HepG2 (cell line): ENCODE data around the gene SNAI1.
"Not testable (repeated sequence)": the region's sequence is repeated elsewhere in the genome, so short reads cannot be mapped to it uniquely, and the experiment has no call there.

Experiments used
- ATF2 ChIP-seq: sonication (generic); formaldehyde crosslinking; IDR thresholded peaks from 2 replicates; pipeline ENCODE4 v1.4.0; 2020; ENCODE audit warnings: missing genetic modification reagents
- BHLHE40 ChIP-seq: IDR thresholded peaks from 2 replicates; pipeline ENCODE4 v1.6.1; 2011; ENCODE audit warnings: low read length, improper control_type of control experiment
- CHCHD3 ChIP-seq: sonication (generic); formaldehyde crosslinking; IDR thresholded peaks from 2 replicates; pipeline ENCODE4 v1.8.0; 2022; ENCODE audit warnings: mild to moderate bottlenecking, missing genetic modification reagents, moderate library complexity
- EP300 ChIP-seq, 3 experiments: sonication (generic) in 1 of 3; formaldehyde crosslinking in 1 of 3; IDR thresholded peaks; 2 replicates each; pipeline versions ENCODE4 v1.5.1 to v1.6.1; 2011 to 2020; ENCODE audit warnings: low read depth in 2 of 3, low read length in 2 of 3, borderline replicate concordance in 1 of 3, improper control_type of control experiment in 1 of 3, mild to moderate bottlenecking in 1 of 3, missing genetic modification reagents in 1 of 3, moderate library complexity in 1 of 3
- NR1H2 ChIP-seq: sonication (generic); formaldehyde crosslinking; IDR thresholded peaks from 2 replicates; pipeline ENCODE4 v1.8.1; 2022; ENCODE audit warnings: low read depth, missing genetic modification reagents, borderline replicate concordance
- POLR2AphosphoS5 ChIP-seq: IDR thresholded peaks from 2 replicates; pipeline ENCODE4 v1.6.1; 2012; ENCODE audit warnings: low read depth, low read length

DNA sequence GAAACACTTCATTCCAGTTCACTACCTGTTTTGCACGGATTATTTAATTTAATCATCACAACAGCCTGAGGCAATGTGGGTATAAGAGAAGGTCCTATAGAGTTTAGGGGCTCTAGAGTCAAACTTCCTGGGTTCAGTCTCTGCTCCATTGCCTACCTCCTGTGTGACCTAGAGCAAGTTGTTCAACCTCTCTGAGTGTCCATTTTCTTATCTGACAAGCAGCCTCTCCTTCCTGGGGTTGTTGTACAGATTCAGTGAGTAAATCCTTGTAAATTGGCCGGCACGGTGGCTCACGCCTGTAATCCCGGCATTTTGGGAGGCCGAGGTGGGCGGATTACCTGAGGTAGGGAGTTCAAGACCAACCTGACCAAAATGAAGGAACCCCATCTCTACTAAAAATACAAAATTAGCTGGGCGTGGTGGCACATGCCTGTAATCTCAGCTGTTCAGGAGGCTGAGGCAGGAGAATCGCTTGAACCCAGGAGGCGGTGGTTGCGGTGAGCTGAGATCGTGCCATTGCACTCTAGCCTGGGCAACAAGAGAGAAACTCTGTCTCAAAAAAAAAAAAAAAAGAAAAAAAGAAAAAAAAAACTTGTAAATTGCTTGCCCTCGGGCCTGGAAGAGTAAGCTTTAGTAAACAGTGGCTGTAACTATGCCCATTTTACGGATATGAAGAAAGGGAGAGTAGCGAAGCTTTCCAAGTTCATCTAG lies 15.9 kb downstream of the SNAI1 start:
- TF ChIP-seq EP300 (IDR thresholded peaks at IDR 0.05; ENCODE audit: low read depth in 2 of 2, low read length in 2 of 2); EP300 (CRISPR knock-in tag; IDR thresholded peaks at IDR 0.05; ENCODE audit: borderline replicate concordance); BHLHE40; CHCHD3 (CRISPR knock-in tag); NR1H2 (CRISPR knock-in tag); POLR2AphosphoS5; ATF2 (CRISPR knock-in tag): not testable (repeated sequence)
